K562 (cell line): Measurements from ENCODE around the gene KIAA0825. TPM values are rescaled to one million over a fixed set of nuclear protein-coding genes. Genes with fewer than 3 reads are reported as not detected.

ENCODE experiments used
- ATAC-seq: fragments of 200-7000 bp; cut with Tn5 transposase; 3 replicates; pipeline ENCODE4 v1.9.1; 2020; ENCODE audit warnings: moderate library complexity
- BruUV-seq: library from RNA; stranded (reverse); fragments of 400-500 nt; replicated peaks from 2 replicates; lab custom pipeline; 2021; lab: Mats Ljungman, UMichigan
- CTCF ChIA-PET: fragments of 300-600 bp; formaldehyde crosslinking; extraction: SDS; loops from one replicate; lab custom pipeline; 2021; ENCODE audit warnings: low intra/inter-chr PET ratio; lab: Yijun Ruan, JAX
- POLR2A ChIA-PET: fragments of 300-600, 350-650 bp; sonication (Branson Sonifier 250); formaldehyde crosslinking; extraction: SDS; loops from one replicate; lab custom pipeline; 2021; ENCODE audit warnings: antibody characterized with exemption, inconsistent platforms; lab: Yijun Ruan, JAX
- DNase-seq, 4 experiments: peaks; one replicate each; pipeline versions ENCODE4 v3.0.0 to v3.0.0-alpha.2; 2011 to 2018; ENCODE audit warnings: low spot score in 3 of 4, mixed read lengths in 3 of 4; ENCODE audit errors: extremely low read depth in 1 of 4
- FAIRE-seq: peaks from 2 replicates; lab custom pipeline; 2011; peaks lifted over from hg19 to GRCh38; lab: Jason Lieb, UNC
- H2AFZ ChIP-seq: 2 replicates; pipeline ENCODE4 v1.6.0; 2011; ENCODE audit warnings: low read depth, low read length, control low read depth, inconsistent platforms
- H3K27ac ChIP-seq: fragments of 200-600 bp; 3 replicates; pipeline ENCODE4 v1.8.0; 2011; ENCODE audit warnings: low read depth, mild to moderate bottlenecking, control low read depth, inconsistent platforms, low read length, moderate library complexity, mixed read lengths; ENCODE audit errors: extremely low read depth
- H3K27me3 ChIP-seq, 2 experiments: fragments of 300-600 bp in 1 of 2; 2 replicates in 1 of 2; 3 replicates in 1 of 2; pipeline versions ENCODE4 v1.6.0 to v1.8.0; 2011; ENCODE audit warnings: inconsistent platforms in 2 of 2, low read length in 2 of 2, mild to moderate bottlenecking in 1 of 2, mixed read lengths in 1 of 2, moderate library complexity in 1 of 2; ENCODE audit not compliant: control insufficient read depth in 2 of 2, insufficient read depth in 2 of 2
- H3K36me3 ChIP-seq: fragments of 300-600 bp; 3 replicates; pipeline ENCODE4 v1.8.0; 2011; ENCODE audit warnings: mild to moderate bottlenecking, low read length, inconsistent platforms; ENCODE audit not compliant: control insufficient read depth, insufficient read depth
- H3K4me1 ChIP-seq, 2 experiments: fragments of 200-600 bp in 1 of 2; replicated peaks in 1 of 2; 2 replicates in 1 of 2; 3 replicates in 1 of 2; pipeline versions ENCODE4 v1.5.1 to v1.8.0; 2011; ENCODE audit warnings: inconsistent platforms in 2 of 2, low read length in 2 of 2, mild to moderate bottlenecking in 1 of 2, mixed read lengths in 1 of 2, moderate library complexity in 1 of 2; ENCODE audit not compliant: control insufficient read depth in 2 of 2, insufficient read depth in 2 of 2
- H3K4me2 ChIP-seq: 2 replicates; pipeline ENCODE4 v1.6.1; 2011; ENCODE audit warnings: low read length, control low read depth, inconsistent platforms, mixed read lengths; ENCODE audit not compliant: insufficient read depth
- H3K4me3 ChIP-seq: fragments of 200-600 bp; sonication (generic), shearing (Covaris generic); 2 replicates; pipeline ENCODE4 v1.5.1; 2016; ENCODE audit warnings: control low read depth, inconsistent platforms
- H3K79me2 ChIP-seq: fragments of 200-600 bp; 3 replicates; pipeline ENCODE4 v1.8.0; 2011; ENCODE audit warnings: low read length, inconsistent platforms; ENCODE audit not compliant: control insufficient read depth, insufficient read depth
- H3K9ac ChIP-seq, 2 experiments: 2 replicates each; pipeline versions ENCODE4 v1.6.0 to v1.6.1; 2011; ENCODE audit warnings: low read depth in 2 of 2, low read length in 2 of 2, control low read depth in 1 of 2, inconsistent platforms in 1 of 2, mild to moderate bottlenecking in 1 of 2, mixed read lengths in 1 of 2; ENCODE audit not compliant: insufficient read depth in 1 of 2
- H3K9me1 ChIP-seq: one replicate; pipeline ENCODE4 v1.6.0; 2011; ENCODE audit warnings: inconsistent platforms, mild to moderate bottlenecking, low read length, moderate library complexity; ENCODE audit not compliant: control insufficient read depth, insufficient read depth
- H3K9me3 ChIP-seq: replicated peaks from 2 replicates; pipeline ENCODE4 v1.5.1; 2011; ENCODE audit warnings: low read depth, low read length, inconsistent platforms; ENCODE audit not compliant: control insufficient read depth, insufficient read depth
- H4K20me1 ChIP-seq: replicated peaks from 2 replicates; pipeline ENCODE4 v1.6.1; 2011; ENCODE audit warnings: low read length, inconsistent platforms, mixed read lengths; ENCODE audit not compliant: control insufficient read depth, insufficient read depth
- E2F1 ChIP-seq: sonication (generic); formaldehyde crosslinking; IDR thresholded peaks from 2 replicates; pipeline ENCODE4 v1.8.1; 2023; ENCODE audit warnings: mild to moderate bottlenecking, missing genetic modification reagents, moderate library complexity
- ELF2 ChIP-seq: fragments of 250-450 bp; sonication (Bioruptor Pico); IDR thresholded peaks from 2 replicates; pipeline ENCODE4 v1.5.0; 2021; ENCODE audit warnings: mild to moderate bottlenecking
- NKRF ChIP-seq: fragments of 450-650 bp; IDR thresholded peaks from 2 replicates; pipeline ENCODE4 v1.6.1; 2016; ENCODE audit warnings: borderline replicate concordance
- RB1 ChIP-seq: fragments of 450-650 bp; IDR thresholded peaks from 2 replicates; pipeline ENCODE4 v1.6.1; 2017; ENCODE audit warnings: low read depth, mild to moderate bottlenecking
- TBL1XR1 ChIP-seq, 2 experiments: IDR thresholded peaks; 2 replicates each; pipeline ENCODE4 v1.6.1; 2012; ENCODE audit warnings: improper control_type of control experiment in 2 of 2, low read length in 2 of 2, mild to moderate bottlenecking in 1 of 2
- THRAP3 ChIP-seq: fragments of 450-650 bp; IDR thresholded peaks from 2 replicates; pipeline ENCODE4 v1.6.1; 2016; ENCODE audit warnings: mild to moderate bottlenecking, inconsistent platforms, borderline replicate concordance
- ZNF274 ChIP-seq: IDR thresholded peaks from 2 replicates; pipeline ENCODE4 v1.6.1; 2011; ENCODE audit warnings: low read depth, mild to moderate bottlenecking, low read length, moderate library complexity, borderline replicate concordance
- ZNF431 ChIP-seq: sonication (generic); formaldehyde crosslinking; IDR thresholded peaks from 2 replicates; pipeline ENCODE4 v1.8.0; 2022; ENCODE audit warnings: mild to moderate bottlenecking, missing genetic modification reagents
- ZNF507 ChIP-seq: conservative IDR thresholded peaks from 2 replicates; pipeline ENCODE4 v1.6.1; 2017; ENCODE audit warnings: missing genetic modification characterization, missing compliant biosample characterization
- ZNF655 ChIP-seq: fragments of 250-450 bp; sonication (Bioruptor Pico); IDR thresholded peaks from 2 replicates; pipeline ENCODE4 v1.5.0; 2021
- ZNF76 ChIP-seq: fragments of 250-450 bp; sonication (Bioruptor Pico); IDR thresholded peaks from 2 replicates; pipeline ENCODE4 v1.4.0; 2020; ENCODE audit warnings: mild to moderate bottlenecking, moderate library complexity, borderline replicate concordance
- ZNF79 ChIP-seq: fragments of 250-450 bp; sonication (Bioruptor Pico); IDR thresholded peaks from 2 replicates; pipeline ENCODE4 v1.4.0; 2020; ENCODE audit warnings: low read depth, mild to moderate bottlenecking, moderate library complexity
- WGBS: fragments of 100-300 bp; shearing (Covaris generic); methylation state at CpG from one replicate; pipeline ENCODE4 v1.1.6; 2016; ENCODE audit warnings: low coverage, mixed read lengths; ENCODE audit not compliant: insufficient coverage; ENCODE audit errors: missing lambda C conversion rate; 5-methylcytosine and 5-hydroxymethylcytosine counted together
- in situ Hi-C: fragments of 300-500 bp; cut with MboI; formaldehyde crosslinking; loops from 4 replicates; pipeline ENCODE4 v1.15.0; 2018; ENCODE audit warnings: inconsistent platforms, mixed read lengths
- intact Hi-C: fragments of 100-400 bp; cut with micrococcal nuclease; formaldehyde crosslinking; loops from 2 replicates; pipeline ENCODE4 v1.14.2; 2022
- polyA plus RNA-seq, 8 experiments: library from polyadenylated mRNA; depleted of rRNA in 4 of 8; stranded (reverse) in 5 of 8; unstranded in 3 of 8; fragments of >200 nt; fragmentation: Nextera tagmentation in 2 of 8; fragmentation: Illumina TruSeq in 1 of 8; extraction: Ambion mirVana in 2 of 8; extraction: Trizol in 1 of 8; gene quantifications; 2 replicates each; pipeline versions ENCODE4 v1.2.1 to v1.2.3, GENCODE V29; 2011 to 2014; ENCODE audit warnings: inconsistent platforms in 1 of 8, missing spikeins in 1 of 8
- total RNA-seq, 7 experiments: library from RNA; depleted of rRNA in 6 of 7; stranded (reverse); fragments of >200 nt in 6 of 7; fragmentation: Illumina TruSeq in 2 of 7; extraction: Trizol in 2 of 7; gene quantifications; 2 replicates each; pipeline versions ENCODE4 v1.2.1 to v1.2.3, GENCODE V29; 2011 to 2021; ENCODE audit warnings: low replicate concordance in 1 of 7

Gene KIAA0825
- total and polyA plus RNA-seq, 9 of the 15 experiments (the other 6 are each of a cell fraction or from before 2014, with no cell fraction given), result 0.05 to 0.36 (median 0.16) TPM; not detected in 1

GRCh38 chr5:94159144-94159543 is 459.3 kb downstream of the KIAA0825 start:
- no peaks in the 10 kb centered on the region for H3K4me1 ChIP-seq
- H3K4me2 ChIP-seq, result no peak overlapping the region
- no peak overlapping the region for H2AFZ ChIP-seq
- ChIA-PET CTCF (no interaction called here), POLR2A (no interaction called here)
- in situ Hi-C loops, result no loop called here
- ATAC-seq, result no peak
- intact Hi-C loops, result no loop called here
- no peaks in the 10 kb centered on the region for H4K20me1 ChIP-seq
- H3K27me3 ChIP-seq, result no peaks in the 10 kb centered on the region
- no peak for FAIRE-seq
- no peaks in the 10 kb centered on the region for H3K36me3 ChIP-seq
- 0% methylated on average over 4 of the region's 4 CpGs for WGBS
- H3K9me3 ChIP-seq, result no peaks in the 10 kb centered on the region
- H3K9me1 ChIP-seq, result no peaks in the 10 kb centered on the region
- H3K27ac ChIP-seq, result no peak overlapping the region
- TF ChIP-seq ELF2 (CRISPR knock-in tag) (no peak), E2F1 (CRISPR knock-in tag) (no peak), ZNF274 (no peak), NKRF (no peak), RB1 (no peak), ZNF431 (no peak), ZNF76 (CRISPR knock-in tag) (no peak), ZNF507 (tag) (no peak), TBL1XR1 (IDR thresholded peaks at IDR 0.05; ENCODE audit: low read length in 2 of 2) (no peak), THRAP3 (no peak), ZNF655 (no peak), ZNF79 (no peak)
- DNase-seq, result no peak
- H3K9ac ChIP-seq, result no peak overlapping the region
- no TSS peak for BruUV-seq
- H3K79me2 ChIP-seq, result no peaks in the 10 kb centered on the region
- no peak overlapping the region for H3K4me3 ChIP-seq
